SU-DHL-6 (cell line): ENCODE results near the gene ARMC10.

Experiments used
- H2AFZ ChIP-seq: fragments of 200-600 bp; sonication (generic); 2 replicates; pipeline ENCODE4 v1.6.1; 2014; ENCODE audit warnings: low read depth, mild to moderate bottlenecking, moderate library complexity, mixed read lengths, antibody characterized with exemption, low read length; ENCODE audit not compliant: severe bottlenecking
- H3F3A ChIP-seq: fragments of 200-600 bp; shearing (Covaris generic); 2 replicates; pipeline ENCODE4 v1.6.0; 2016; ENCODE audit warnings: antibody characterized with exemption, mild to moderate bottlenecking; ENCODE audit not compliant: insufficient read depth
- H3K27ac ChIP-seq: fragments of 200-600 bp; sonication (generic); 2 replicates; pipeline ENCODE4 v1.5.1; 2016; ENCODE audit warnings: low read depth, mild to moderate bottlenecking, low read length, moderate library complexity, mixed read lengths
- H3K27me3 ChIP-seq: fragments of 200-600 bp; sonication (generic), shearing (Covaris generic); 2 replicates; pipeline ENCODE4 v1.6.0; 2014; ENCODE audit warnings: mild to moderate bottlenecking, low read length
- H3K36me3 ChIP-seq: fragments of 200-600 bp; sonication (generic); 2 replicates; pipeline ENCODE4 v1.6.1; 2014; ENCODE audit warnings: mild to moderate bottlenecking, low read length, mixed read lengths
- H3K4me2 ChIP-seq: fragments of 300-600, 200-600 bp; shearing (Covaris generic), sonication (generic); 2 replicates; pipeline ENCODE4 v1.6.0; 2014; ENCODE audit warnings: low read length, low read depth, mild to moderate bottlenecking; ENCODE audit not compliant: poor library complexity, severe bottlenecking
- H3K4me3 ChIP-seq: fragments of 200-600 bp; sonication (generic); 2 replicates; pipeline ENCODE4 v1.5.1; 2014; ENCODE audit warnings: antibody characterized with exemption, low read length, mild to moderate bottlenecking, mixed read lengths; ENCODE audit not compliant: insufficient read depth, poor library complexity, severe bottlenecking
- H3K79me2 ChIP-seq: fragments of 200-600 bp; sonication (generic); 2 replicates; pipeline ENCODE4 v1.6.1; 2014; ENCODE audit warnings: mild to moderate bottlenecking, low read length, moderate library complexity; ENCODE audit not compliant: insufficient read depth
- H3K9ac ChIP-seq: fragments of 200-600 bp; sonication (generic); 2 replicates; pipeline ENCODE4 v1.7.0; 2014; ENCODE audit warnings: mild to moderate bottlenecking, low read length
- H3K9me2 ChIP-seq: fragments of 200-600 bp; sonication (generic); replicated peaks from 2 replicates; pipeline ENCODE4 v1.6.1; 2014; ENCODE audit warnings: low read length; ENCODE audit not compliant: insufficient read depth
- H3K9me3 ChIP-seq: fragments of 200-600 bp; sonication (generic); 2 replicates; pipeline ENCODE4 v1.6.1; 2014; ENCODE audit warnings: low read length, mixed read lengths; ENCODE audit not compliant: insufficient read depth
- H4K20me1 ChIP-seq: fragments of 200-600 bp; sonication (generic); 2 replicates; pipeline ENCODE4 v1.6.1; 2014; ENCODE audit warnings: low read depth, mild to moderate bottlenecking, antibody characterized with exemption, low read length, moderate library complexity, mixed read lengths
- CTCF ChIP-seq: fragments of 200-600 bp; sonication (generic); IDR thresholded peaks from one replicate; pipeline ENCODE4 v1.5.1; 2017; ENCODE audit warnings: antibody characterized with exemption, mild to moderate bottlenecking, low read length, moderate library complexity; ENCODE audit not compliant: insufficient read depth, poor library complexity, severe bottlenecking
- EZH2phosphoT487 ChIP-seq: fragments of 200-600 bp; sonication (generic), shearing (Covaris generic); conservative IDR thresholded peaks from 2 replicates; pipeline ENCODE4 v1.6.1; 2018; ENCODE audit warnings: mild to moderate bottlenecking, antibody characterized with exemption, low read length, moderate library complexity, mixed read lengths

Gene ARMC10

GRCh38 chr7:103129702-103130549, 55.0 kb downstream of the ARMC10 start:
- Histone ChIP-seq H3K9me3 (no peaks in the 10 kb centered on the region), H3K4me2 (no peak overlapping the region)

GRCh38 chr7:103130901-103131624, 56.1 kb downstream of the ARMC10 start:
- H3K36me3 ChIP-seq, result peaks cover 6% of the 10 kb centered on the region; the same call in 1 of the 2 replicates
- no peaks in the 10 kb centered on the region for H3K79me2 ChIP-seq
- no peak overlapping the region for H3K4me3 ChIP-seq
- H2AFZ ChIP-seq, result no peak overlapping the region
- H3K9me3 ChIP-seq, result no peaks in the 10 kb centered on the region
- no peak overlapping the region for H3K27ac ChIP-seq
- no peaks in the 10 kb centered on the region for H4K20me1 ChIP-seq
- no peaks in the 10 kb centered on the region for H3K27me3 ChIP-seq
- no peak overlapping the region for H3K4me2 ChIP-seq
- no peaks in the 10 kb centered on the region for H3K9me2 ChIP-seq
- no peak overlapping the region for H3K9ac ChIP-seq
- TF ChIP-seq EZH2phosphoT487 (no peak), CTCF (no peak)
- H3F3A ChIP-seq, result no peaks in the 10 kb centered on the region

More at GRCh38 chr7:103129702-103130549, 55.0 kb downstream of the ARMC10 start:
- H3K27me3 ChIP-seq, result no peaks in the 10 kb centered on the region
- H3K36me3 ChIP-seq, result peaks cover 6% of the 10 kb centered on the region; the same call in 1 of the 2 replicates
- H3F3A ChIP-seq, result no peaks in the 10 kb centered on the region
- no peak overlapping the region for H3K9ac ChIP-seq
- no peak overlapping the region for H3K4me3 ChIP-seq
- no peak overlapping the region for H2AFZ ChIP-seq
- H3K9me2 ChIP-seq, result no peaks in the 10 kb centered on the region
- no peak overlapping the region for H3K27ac ChIP-seq
- H3K79me2 ChIP-seq, result no peaks in the 10 kb centered on the region
- no peaks in the 10 kb centered on the region for H4K20me1 ChIP-seq
- TF ChIP-seq EZH2phosphoT487 (no peak), CTCF (no peak)

- Histone ChIP-seq H3K9me3 (no peaks in the 10 kb centered on the region), H3K4me3 (no peak overlapping the region), H4K20me1 (no peaks in the 10 kb centered on the region), H3F3A (no peaks in the 10 kb centered on the region), H3K4me2 (no peak overlapping the region), H2AFZ (no peak overlapping the region), H3K9ac (no peak overlapping the region), H3K36me3 (peaks cover 5% of the 10 kb centered on the region; the same call in 1 of the 2 replicates), H3K27me3 (no peaks in the 10 kb centered on the region), H3K27ac (no peak overlapping the region), H3K79me2 (no peaks in the 10 kb centered on the region), H3K9me2 (no peaks in the 10 kb centered on the region)
- no peak for TF ChIP-seq CTCF
- no peak for TF ChIP-seq EZH2phosphoT487
These were observed 58.2 kb downstream of the ARMC10 start for GRCh38 chr7:103132995-103133688.
